DND-41 (cell line): Measurements from ENCODE around the gene MYO1H.

Experiments
- EZH2 ChIP-seq: IDR thresholded peaks from 3 replicates; pipeline ENCODE4 v1.6.1; 2012; ENCODE audit warnings: borderline replicate concordance, low read depth, mild to moderate bottlenecking, moderate library complexity, low read length, inconsistent platforms; ENCODE audit not compliant: severe bottlenecking
- TF ChIP-seq, protein P1 (sequence below): IDR thresholded peaks from 2 replicates; pipeline ENCODE4 v1.5.1; 2012; ENCODE audit warnings: borderline replicate concordance, low read length, moderate library complexity, mild to moderate bottlenecking; ENCODE audit not compliant: poor library complexity, severe bottlenecking; ENCODE audit errors: extremely low read depth

DNA sequence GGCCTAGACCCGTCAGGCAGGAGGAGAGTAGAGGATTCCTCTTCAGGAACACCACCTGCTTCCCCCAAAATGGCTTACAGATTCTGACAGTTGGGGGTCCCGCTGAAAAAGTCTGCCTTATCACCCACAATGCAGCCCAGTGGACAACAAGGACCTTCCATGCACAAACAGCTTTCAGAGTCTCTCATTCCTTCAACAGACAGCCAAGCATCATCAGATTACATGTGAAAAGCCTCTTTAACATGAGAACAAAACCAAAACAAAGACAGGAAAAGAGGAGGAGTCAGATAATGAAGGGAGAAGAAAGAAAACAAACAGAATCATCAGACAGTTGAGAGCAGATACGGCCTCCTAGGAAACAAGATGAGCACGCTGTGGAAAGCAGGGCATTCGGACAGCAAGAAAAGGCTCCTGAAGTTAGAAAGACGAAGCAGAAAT lies 111.1 kb downstream of the MYO1H start:
- TF ChIP-seq, protein P1, sequence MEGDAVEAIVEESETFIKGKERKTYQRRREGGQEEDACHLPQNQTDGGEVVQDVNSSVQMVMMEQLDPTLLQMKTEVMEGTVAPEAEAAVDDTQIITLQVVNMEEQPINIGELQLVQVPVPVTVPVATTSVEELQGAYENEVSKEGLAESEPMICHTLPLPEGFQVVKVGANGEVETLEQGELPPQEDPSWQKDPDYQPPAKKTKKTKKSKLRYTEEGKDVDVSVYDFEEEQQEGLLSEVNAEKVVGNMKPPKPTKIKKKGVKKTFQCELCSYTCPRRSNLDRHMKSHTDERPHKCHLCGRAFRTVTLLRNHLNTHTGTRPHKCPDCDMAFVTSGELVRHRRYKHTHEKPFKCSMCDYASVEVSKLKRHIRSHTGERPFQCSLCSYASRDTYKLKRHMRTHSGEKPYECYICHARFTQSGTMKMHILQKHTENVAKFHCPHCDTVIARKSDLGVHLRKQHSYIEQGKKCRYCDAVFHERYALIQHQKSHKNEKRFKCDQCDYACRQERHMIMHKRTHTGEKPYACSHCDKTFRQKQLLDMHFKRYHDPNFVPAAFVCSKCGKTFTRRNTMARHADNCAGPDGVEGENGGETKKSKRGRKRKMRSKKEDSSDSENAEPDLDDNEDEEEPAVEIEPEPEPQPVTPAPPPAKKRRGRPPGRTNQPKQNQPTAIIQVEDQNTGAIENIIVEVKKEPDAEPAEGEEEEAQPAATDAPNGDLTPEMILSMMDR: no peak
- TF ChIP-seq EZH2: no peak
